Activated CD8-positive, alpha-beta memory T cell treated with anti-CD3 and anti-CD28 coated beads, Interleukin-2, amount 50 U/mL, for 4 hours (primary cell): ENCODE data around the gene IDUA.
"Not testable (repeated sequence)": the region's sequence is repeated elsewhere in the genome, so short reads cannot be mapped to it uniquely, and the experiment has no call there.

Experiments
- DNase-seq: peaks from one replicate; pipeline ENCODE4 v3.0.0-alpha.2; 2020

Gene IDUA

GRCh38 chr4:986879-987623 lies at the start of gene IDUA:
Gene IDUA (plus strand): TSS chr4:987044. CDS start chr4:987085, 41 bp downstream.
- peak; percentile 91 for DNase-seq

DNA sequence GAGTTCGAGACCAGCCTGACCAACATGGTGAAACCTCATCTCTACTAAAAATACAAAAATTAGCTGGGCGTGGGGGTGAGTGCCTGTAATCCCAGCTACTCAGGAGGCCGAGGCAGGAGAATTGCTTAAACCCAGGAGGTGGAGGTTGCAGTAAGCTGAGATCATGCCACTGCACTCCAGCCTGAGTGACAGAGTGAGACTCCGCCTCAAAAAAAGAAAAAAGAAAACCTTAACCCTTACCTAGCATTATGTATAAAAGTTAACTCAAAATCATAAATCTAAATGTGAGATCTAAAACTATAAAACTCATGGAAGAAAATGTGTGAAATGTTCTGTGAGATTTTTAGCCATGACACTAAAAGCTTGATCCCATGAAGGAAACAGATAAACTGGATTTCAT lies 47.3 kb upstream of the IDUA start:
- DNase-seq = not testable (repeated sequence)

- DNase-seq = no peak
Measured at GRCh38 chr4:945274-946102, 41.4 kb upstream of the IDUA start.

DNA sequence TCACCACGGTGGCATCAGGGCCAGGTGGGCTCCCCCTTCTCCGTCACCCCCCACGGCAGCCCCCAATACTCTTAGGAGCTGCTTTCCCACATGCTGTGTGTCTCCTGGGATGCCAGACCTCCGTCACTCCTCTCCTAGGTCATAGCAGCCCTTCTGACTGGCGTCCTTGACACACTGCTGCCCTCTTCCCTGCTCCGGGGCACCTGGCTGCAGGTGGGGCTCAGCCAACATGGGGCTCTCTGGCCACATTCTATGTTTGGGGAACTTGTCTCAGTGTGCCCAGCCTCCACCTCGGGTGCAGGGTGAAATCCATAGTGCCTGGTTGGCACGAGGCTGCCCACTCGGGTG lies 40.8 kb upstream of the IDUA start:
- DNase-seq = no peak

- no peak for DNase-seq
Measured at GRCh38 chr4:946517-947471, 40.0 kb upstream of the IDUA start.

DNA sequence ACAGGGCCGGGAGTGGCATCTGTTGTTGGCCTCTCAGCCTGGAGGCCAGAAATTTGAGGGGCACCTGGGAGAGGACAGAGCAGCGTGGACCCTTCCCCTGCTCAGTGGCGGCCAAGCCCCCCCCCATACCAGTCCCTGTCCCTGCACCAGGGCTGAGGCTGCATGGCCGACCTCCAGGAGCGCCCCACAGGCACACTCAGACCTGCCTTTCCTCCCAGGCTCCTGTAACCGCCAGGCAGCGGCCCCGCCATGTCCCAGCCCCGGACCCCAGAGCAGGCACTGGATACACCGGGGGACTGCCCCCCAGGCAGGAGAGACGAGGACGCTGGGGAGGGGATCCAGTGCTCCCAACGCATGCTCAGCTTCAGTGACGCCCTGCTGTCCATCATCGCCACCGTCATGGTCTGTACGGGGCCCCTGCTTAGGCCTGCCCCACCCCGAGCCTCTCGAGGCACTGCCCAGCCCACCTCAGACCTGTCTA lies 39.3 kb upstream of the IDUA start:
- no peak for DNase-seq

GRCh38 chr4:948101-948935 lies 38.5 kb upstream of the IDUA start:
- no peak for DNase-seq

GRCh38 chr4:948936-949300 lies 37.9 kb upstream of the IDUA start:
- DNase-seq = no peak

DNA sequence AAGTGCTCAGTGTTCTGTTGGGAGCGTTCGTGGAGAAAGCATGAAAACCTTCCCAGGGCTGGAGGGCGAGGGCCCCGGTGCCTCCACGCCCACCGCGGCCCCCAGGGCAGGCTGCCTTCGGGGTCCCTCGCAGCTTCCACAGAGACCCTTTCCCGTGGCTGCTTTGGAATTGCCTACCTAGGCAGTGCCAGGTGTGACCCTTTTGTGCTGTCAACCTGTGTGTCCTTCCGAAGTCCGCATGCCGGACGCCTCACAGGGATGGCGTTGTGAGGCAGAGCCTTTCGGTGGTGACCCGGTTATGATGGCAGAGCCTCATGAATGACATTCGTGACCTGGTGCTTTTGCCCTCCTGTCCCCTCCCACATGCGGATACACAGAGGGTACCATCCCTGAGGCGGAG lies 37.2 kb upstream of the IDUA start:
- DNase-seq = no peak

- DNase-seq = no peak
Measured at GRCh38 chr4:950136-951020, 36.5 kb upstream of the IDUA start.

GRCh38 chr4:951186-951585 lies 35.7 kb upstream of the IDUA start:
- no peak for DNase-seq

DNA sequence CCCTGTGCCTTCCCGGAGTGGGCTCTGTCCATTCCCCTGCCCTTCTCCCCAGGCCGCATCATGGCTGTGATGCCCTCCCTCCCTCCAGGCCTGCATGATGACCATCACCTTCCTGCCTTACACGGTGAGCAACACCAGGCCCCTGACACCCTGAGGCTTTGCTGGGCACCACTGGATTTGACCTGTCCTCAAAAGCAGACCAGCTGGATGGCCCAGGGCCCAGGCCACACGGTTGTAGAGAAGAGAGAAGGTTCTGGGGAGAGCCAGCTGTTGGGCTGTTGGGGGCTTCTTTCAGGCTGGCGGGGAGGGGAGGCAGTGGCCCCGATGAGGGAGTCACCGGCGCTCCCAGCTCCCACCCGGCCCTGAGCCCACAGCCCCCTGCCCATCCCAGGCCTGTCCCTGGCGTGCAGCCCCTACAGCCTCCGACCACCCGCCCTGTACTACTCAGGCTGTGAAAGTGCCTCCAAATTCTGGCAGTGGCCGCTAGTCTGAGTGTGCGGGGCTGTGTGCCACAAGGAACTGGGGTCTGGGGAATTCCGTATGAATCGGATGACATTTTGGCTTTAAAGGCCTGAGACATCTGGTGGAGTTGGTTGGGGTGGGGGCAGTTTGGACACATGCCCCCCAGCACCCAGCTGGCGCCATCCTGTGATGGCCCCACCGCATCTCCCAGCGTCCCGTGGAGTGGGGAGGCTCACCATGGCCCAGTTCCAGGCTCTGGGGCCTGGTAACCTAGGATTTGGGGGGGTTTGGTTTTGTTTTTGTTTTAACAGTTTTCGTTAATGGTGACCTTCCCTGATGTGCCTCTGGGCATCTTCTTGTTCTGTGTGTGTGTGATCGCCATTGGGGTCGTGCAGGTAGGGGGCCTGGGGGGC lies 35.0 kb upstream of the IDUA start:
- no peak for DNase-seq

GRCh38 chr4:952881-953573 lies 33.8 kb upstream of the IDUA start:
- DNase-seq = no peak

DNA sequence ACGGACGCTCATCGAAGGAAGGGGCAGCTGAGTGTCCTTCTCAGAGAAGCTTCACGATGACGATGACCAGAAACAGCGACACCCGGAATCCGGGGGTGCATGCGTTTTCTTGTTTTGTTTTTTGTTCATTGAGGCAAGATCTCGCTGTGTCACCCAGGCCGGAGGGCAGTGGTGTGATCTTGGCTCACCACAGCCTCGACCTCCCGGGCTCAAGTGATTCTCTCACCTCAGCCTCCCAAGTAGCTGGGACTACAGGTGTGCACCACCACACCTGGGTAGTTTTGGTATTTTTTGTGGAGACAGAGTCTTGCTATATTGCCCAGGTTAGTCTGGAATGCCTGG lies 33.3 kb upstream of the IDUA start:
- DNase-seq = no peak

- no peak for DNase-seq
Measured at GRCh38 chr4:954211-955020, 32.4 kb upstream of the IDUA start.

DNA sequence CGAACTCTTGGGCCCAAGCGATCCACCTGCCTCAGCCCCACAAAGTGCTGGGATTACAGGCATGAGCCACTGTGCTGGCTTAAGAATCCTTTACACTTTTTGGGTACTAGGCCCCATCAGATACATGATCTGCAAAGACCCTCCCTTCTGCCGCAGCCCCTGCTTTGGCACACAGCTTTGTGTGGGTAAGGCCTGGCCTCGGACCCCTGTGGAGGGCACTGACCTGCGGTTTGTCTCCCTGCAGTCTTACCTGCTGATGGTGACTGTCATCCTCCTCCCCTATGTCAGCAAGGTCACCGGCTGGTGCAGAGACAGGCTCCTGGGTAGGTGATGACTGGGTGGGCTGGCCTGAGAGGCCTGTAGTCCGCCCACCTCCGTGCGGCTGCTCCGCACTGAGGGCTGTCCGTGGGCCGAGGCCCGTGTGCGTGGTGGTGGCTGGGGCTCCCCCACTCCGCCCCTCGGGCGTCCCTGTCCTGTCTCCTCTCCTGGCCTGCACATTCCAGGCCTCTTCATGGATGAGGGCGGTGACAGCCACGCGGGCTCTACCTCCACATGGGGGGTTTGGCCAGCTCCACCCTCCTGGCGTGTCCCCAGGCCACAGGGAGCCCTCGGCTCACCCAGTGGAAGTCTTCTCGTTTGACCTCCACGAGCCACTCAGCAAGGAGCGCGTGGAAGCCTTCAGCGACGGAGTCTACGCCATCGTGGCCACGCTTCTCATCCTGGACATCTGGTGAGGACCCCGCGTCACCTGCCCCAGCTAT lies 31.5 kb upstream of the IDUA start:
- DNase-seq = no peak

DNA sequence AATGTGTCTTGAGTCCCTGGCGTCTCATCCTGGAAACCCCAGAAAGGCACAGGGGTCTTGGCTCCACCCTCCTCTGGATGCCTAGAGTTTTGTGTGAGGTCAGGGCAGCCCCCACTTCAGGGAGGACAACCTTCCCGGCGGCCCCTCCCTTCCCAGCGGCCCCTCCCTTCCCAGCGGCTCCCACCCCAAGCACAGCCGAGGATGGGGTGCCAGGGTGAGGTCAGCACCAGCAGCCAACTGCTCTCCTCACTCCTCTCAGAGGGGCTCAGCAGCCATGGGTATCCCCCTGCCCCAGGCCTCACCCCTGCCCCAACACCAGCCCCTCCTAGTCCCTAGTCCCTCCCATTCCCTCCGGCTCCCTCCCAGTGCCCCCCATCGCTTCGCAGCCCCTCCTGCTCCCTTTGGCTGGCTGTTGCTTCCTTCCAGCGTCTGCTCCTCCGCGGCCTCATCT lies 30.9 kb upstream of the IDUA start:
- DNase-seq = no peak
